HL-60/S4 treated with phorbol 12-myristate 13-acetate at 8.2 ng/mL for 4 days and 3 days (cell line): Measurements from ENCODE around the gene TOR1AIP2.

Experiments used
- in situ Hi-C: fragments of 300-500 bp; cut with MboI; formaldehyde crosslinking; loops from 2 replicates; pipeline ENCODE4 v1.15.0; 2022; ENCODE audit warnings: low sequenced_read_pairs

The TOR1AIP2 gene

GRCh38 chr1:179877586-179878265, at the start of gene TOR1AIP2:
TSS of gene TOR1AIP2 (minus strand) at chr1:179877803. CDS start at chr1:179852665, 25,138 bp downstream.
- in situ Hi-C loops, result no loop called here

GRCh38 chr1:179926850-179927205, 49.2 kb upstream of the TOR1AIP2 start:
- in situ Hi-C loops, result no loop called here

- in situ Hi-C loops, result no loop called here
These were observed 48.6 kb upstream of the TOR1AIP2 start for GRCh38 chr1:179925922-179926849.

GRCh38 chr1:179925302-179925701, 47.7 kb upstream of the TOR1AIP2 start:
- in situ Hi-C loops, result no loop called here

- in situ Hi-C loops, result no loop called here
These were observed 46.7 kb upstream of the TOR1AIP2 start for GRCh38 chr1:179924268-179924667.

GRCh38 chr1:179923029-179923428, 45.4 kb upstream of the TOR1AIP2 start:
- in situ Hi-C loops, result no loop called here

GRCh38 chr1:179921981-179922872, 44.6 kb upstream of the TOR1AIP2 start:
- in situ Hi-C loops, result no loop called here

GRCh38 chr1:179921472-179921871, 43.9 kb upstream of the TOR1AIP2 start:
- in situ Hi-C loops, result no loop called here

- in situ Hi-C loops, result no loop called here
These were observed 40.2 kb upstream of the TOR1AIP2 start for GRCh38 chr1:179917601-179918429.

- in situ Hi-C loops, result no loop called here
These were observed 34.2 kb upstream of the TOR1AIP2 start for GRCh38 chr1:179911812-179912211.

GRCh38 chr1:179910934-179911333, 33.3 kb upstream of the TOR1AIP2 start:
- in situ Hi-C loops, result no loop called here

- in situ Hi-C loops, result no loop called here
These were observed 12.0 kb upstream of the TOR1AIP2 start for GRCh38 chr1:179889589-179889988.

GRCh38 chr1:179888071-179888470, 10.5 kb upstream of the TOR1AIP2 start:
- in situ Hi-C loops, result no loop called here

GRCh38 chr1:179883745-179884138, 6.1 kb upstream of the TOR1AIP2 start:
- in situ Hi-C loops, result no loop called here

GRCh38 chr1:179883040-179883744, 5.6 kb upstream of the TOR1AIP2 start:
- in situ Hi-C loops, result no loop called here

- in situ Hi-C loops, result no loop called here
These were observed 4.8 kb upstream of the TOR1AIP2 start, which contains the start of gene TOR1AIP1 for GRCh38 chr1:179882253-179883039. TSS of gene TOR1AIP1 (plus strand) at chr1:179882285. CDS start at chr1:179882503, 218 bp downstream.

GRCh38 chr1:179881642-179882252, 4.1 kb upstream of the TOR1AIP2 start:
- in situ Hi-C loops, result no loop called here

GRCh38 chr1:179879797-179880196, 2.2 kb upstream of the TOR1AIP2 start:
- in situ Hi-C loops, result no loop called here
